DMS79 (cell line): Measurements from ENCODE around the gene SV2C.
"Not testable (repeated sequence)": the region's sequence is repeated elsewhere in the genome, so short reads cannot be mapped to it uniquely, and the experiment has no call there.

Experiments used
- DNase-seq: peaks from one replicate; lab custom pipeline; 2025; lab: John Stamatoyannopoulos, UW

The SV2C gene, protein sequence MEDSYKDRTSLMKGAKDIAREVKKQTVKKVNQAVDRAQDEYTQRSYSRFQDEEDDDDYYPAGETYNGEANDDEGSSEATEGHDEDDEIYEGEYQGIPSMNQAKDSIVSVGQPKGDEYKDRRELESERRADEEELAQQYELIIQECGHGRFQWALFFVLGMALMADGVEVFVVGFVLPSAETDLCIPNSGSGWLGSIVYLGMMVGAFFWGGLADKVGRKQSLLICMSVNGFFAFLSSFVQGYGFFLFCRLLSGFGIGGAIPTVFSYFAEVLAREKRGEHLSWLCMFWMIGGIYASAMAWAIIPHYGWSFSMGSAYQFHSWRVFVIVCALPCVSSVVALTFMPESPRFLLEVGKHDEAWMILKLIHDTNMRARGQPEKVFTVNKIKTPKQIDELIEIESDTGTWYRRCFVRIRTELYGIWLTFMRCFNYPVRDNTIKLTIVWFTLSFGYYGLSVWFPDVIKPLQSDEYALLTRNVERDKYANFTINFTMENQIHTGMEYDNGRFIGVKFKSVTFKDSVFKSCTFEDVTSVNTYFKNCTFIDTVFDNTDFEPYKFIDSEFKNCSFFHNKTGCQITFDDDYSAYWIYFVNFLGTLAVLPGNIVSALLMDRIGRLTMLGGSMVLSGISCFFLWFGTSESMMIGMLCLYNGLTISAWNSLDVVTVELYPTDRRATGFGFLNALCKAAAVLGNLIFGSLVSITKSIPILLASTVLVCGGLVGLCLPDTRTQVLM

DNA sequence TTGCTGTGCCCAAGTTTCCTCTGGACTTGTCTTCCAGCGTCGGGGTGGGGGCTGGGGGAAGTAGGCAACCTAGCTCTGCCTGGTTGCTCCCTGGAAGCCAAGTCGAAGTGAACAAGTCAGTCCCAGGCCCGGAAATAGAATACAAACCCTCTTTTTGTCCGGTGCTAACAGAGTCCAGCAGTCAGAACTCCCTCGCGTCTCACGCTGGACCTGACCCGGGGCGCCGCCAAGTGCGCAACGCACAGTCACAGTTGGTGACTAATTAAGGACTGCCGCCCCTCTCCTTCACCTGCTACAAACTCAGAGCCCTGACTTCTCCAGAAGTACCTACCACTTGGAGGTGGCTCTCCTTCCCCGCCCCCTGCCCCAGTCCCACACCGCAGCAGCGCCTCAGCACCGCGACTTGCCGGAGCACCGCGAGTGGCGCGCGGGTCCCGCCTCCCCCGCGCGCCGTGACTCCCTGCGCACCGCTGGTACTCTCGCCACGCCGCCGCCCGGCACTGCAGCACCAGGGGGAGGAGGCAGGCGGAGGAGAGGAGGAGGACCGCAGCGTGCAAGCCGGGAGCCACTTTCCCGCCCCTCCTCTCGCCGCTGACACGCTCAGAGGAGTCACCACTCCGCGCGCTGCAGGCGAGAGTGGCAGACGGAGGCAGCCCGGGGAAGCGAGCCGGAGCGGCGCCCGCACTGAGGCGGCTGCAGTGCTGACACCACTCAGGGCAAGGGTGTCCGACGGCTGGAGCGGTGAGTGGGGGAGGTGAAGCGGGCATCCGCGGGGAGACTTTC lies at the start of gene SV2C:
Gene SV2C (plus strand): TSS at position 612 of the 783 bp plus-strand sequence. CDS start 48,368 bp downstream, outside the sequence.
- DNase-seq = no peak

DNA sequence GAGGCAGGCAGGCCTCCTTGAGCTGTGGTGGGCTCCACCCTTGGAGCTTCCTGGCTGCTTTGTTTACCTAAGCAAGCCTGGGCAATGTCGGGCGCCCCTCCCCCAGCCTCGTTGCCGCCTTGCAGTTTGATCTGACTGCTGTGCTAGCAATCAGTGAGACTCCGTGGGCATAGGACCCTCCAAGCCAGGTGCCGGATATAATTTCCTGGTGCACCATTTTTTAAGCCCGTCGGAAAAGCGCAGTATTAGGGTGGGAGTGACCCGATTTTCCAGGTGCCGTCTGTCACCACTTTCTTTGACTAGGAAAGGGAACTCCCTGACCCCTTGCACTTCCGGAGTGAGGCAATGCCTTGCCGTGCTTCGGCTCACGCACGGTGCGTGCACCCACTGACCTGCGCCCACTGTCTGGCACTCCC lies 45.4 kb upstream of the SV2C start:
- not testable (repeated sequence) for DNase-seq

DNA sequence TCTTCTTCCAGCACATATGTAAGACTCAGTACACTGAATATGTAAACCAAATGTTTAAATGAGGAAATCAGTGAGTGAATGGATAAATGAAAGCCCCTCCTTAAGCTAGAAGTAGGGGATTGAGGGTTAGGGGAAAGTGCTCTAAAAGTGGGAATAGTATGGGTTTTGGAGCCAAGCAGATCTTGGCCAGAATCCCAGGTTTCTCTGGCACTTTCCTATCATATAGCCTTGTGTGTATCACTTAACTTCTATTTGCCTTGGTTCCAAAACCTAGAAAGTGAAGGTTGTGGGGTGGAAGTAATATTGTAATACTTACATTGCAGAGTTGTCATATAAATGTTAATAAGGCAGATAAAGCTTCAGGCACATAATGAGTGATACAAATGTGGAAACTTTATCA lies 45.0 kb upstream of the SV2C start:
- no peak for DNase-seq

DNA sequence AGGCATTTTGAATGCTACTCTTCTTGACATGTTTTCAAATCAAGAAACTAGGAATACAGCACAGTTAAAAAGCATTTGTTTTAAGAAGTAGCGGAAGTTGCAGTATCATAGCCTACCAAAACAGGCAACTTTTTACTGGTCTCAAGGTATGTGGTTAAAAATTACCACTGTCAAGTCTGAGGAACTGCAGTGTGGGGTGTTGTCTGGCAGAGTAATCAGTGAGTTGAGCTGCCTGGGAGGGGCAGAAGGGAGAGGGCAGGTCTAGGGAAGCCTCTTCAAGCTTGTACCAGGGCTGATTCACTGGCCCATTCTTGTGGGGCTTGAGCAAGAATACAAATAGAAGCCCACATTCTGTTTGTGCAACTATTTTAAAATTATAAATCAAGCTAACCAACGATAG lies 42.4 kb upstream of the SV2C start:
- no peak for DNase-seq

DNA sequence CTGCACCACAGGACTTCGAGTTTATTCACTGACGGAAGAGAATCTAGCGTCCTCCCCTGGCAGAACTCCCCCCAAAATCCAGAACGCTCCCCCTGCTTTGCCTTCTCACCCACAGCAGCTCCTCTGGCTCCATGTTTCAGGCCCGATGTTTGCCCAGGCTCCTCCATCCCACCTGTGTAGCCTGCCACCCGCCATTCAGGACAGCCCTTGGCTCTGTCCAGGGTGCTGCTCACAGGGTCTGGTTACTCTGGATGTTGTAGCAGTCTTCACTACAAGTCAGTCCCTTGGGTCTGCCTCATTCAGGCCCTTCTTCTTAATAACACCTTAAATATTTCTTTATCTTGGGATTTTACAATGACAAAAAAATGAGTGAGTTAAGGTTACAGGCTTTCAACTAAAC lies 41.3 kb upstream of the SV2C start:
- DNase-seq = no peak

DNA sequence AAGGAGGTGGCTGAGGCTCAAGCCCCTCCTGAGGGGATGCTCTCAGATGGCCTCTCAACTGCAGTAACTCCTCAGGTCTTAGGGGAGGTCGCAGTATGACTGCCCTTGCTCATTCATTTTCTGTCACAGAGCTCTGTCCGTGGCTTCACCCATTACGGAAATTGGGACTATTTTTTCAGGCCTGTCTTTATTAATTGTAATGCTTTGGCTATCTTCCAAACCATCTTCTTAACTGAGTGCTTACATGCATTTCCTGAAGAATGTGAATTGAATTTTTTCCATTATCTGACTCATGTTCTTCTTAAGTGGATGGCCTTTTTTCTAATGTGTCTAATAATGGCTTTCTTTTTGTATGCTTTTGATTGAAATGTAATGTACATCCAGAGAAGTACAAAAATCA lies 36.4 kb upstream of the SV2C start:
- no peak for DNase-seq

DNA sequence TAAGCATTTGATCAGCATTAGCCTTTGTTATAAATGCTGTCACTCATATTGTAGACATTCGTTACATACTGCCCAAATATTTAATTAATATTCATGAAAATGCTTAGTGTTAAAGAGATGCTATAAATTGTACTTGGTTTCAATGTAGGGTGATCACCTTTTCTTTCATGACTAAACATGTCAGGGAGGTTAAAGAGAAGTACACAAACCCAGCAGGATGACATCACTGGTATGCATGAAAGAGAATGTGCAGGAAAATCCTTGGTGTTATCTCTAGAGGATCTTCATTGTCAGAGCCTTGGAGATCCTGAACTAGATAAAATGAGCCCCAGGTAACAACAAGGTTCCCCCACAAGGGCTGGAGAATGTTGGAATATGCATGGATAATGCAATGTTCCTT lies 33.0 kb upstream of the SV2C start:
- DNase-seq = no peak

DNA sequence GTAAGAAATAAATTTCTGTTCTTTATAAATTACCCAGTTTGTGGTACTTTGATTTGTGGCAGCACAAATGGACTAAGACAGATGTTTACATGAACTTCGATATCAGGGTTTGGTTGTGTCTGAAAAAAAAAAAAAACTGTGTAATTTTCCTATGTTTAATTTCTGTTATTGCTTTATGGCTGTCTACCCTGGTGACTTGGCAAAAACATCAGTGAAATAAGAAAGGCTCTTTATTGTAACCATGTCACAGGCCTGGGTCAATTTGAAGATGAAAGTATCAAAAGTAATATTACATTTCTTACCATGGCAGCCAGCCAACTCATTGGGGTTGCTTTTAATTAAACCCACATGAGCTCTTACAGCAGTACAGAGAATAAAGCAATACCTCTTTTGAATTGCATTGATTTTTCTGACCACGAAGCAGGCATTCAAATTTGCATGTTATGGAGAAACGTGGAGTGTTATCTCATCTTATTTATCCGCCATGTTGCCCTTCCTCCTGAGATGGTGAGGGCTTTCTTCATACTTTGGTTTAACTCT lies 20.6 kb upstream of the SV2C start:
- DNase-seq = no peak

DNA sequence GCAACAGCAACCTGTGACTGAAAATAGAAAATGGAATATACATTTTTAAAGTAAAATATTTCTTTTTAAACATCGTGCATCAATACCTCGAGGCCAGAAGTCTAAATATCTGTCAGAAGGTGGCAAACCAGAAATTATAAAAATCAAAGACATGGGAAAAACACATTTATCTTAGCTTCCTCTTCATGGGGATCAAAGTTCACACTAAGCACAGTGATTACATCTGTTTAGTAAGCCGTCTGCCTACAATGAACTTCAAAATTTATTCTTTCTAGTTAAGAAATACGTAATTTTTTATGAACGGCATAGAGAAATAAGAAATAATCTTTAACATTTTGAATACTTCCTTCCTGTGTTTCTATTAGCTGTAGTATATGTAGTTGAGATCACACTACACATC lies 17.9 kb upstream of the SV2C start:
- no peak for DNase-seq

DNA sequence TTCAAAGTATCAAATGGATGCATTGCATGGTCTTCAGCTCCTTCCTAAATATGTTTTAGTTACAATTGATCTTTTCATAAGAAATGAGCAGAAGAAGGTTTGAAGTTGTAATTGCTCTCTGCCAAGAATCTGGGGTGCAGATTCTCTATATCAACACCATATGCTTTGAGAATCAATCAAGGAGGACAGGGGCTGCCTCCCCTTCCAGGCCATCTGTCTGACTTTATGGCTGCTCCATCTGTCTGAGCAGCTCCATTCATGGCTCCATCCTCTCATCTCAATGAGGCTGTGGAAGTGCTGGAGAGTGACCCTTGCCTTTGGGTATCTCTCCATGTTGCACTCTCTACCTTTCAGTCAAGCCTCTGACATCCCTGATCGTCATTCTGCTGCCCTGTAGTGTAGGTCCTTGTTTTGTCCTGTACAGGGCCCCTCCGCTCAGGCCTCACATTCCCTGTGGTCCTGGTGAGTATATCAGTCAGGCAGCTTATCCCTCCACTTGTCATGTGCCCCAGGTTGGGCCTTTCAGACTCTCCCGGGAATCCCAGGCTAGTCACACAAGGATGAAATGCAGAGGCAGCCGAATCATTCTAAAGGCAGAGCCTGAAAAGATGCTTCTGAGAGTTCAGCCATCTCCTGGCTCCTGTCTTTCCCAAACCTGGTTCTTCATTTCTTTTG lies 14.0 kb upstream of the SV2C start:
- no peak for DNase-seq

DNA sequence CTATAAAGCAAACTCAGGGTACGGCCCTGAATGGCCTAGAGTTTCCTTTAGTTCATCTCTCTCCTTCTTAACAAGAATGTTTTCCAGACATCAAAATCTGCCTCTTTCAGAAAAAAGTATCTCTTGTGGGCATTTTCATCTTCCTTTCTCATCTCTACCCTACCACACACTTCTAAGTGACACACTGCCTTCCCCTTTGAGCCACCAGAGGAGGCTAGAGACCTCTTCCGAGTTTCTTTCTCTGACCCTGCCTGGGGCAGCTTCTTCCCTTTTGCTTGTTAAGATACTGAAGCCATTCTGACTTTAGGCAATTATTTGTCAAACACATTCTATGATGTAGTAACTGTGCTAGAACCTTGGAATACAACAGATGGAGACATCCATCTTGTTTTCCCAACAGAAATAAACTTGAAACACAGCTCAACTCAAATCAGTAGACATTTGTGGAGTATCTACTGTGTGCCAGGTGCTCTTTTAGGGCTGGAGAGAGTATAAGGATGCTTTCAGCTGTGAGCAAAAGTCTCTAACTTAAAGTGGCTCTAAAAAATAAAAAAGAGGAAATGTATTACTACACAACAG lies 8.6 kb upstream of the SV2C start:
- no peak for DNase-seq

DNA sequence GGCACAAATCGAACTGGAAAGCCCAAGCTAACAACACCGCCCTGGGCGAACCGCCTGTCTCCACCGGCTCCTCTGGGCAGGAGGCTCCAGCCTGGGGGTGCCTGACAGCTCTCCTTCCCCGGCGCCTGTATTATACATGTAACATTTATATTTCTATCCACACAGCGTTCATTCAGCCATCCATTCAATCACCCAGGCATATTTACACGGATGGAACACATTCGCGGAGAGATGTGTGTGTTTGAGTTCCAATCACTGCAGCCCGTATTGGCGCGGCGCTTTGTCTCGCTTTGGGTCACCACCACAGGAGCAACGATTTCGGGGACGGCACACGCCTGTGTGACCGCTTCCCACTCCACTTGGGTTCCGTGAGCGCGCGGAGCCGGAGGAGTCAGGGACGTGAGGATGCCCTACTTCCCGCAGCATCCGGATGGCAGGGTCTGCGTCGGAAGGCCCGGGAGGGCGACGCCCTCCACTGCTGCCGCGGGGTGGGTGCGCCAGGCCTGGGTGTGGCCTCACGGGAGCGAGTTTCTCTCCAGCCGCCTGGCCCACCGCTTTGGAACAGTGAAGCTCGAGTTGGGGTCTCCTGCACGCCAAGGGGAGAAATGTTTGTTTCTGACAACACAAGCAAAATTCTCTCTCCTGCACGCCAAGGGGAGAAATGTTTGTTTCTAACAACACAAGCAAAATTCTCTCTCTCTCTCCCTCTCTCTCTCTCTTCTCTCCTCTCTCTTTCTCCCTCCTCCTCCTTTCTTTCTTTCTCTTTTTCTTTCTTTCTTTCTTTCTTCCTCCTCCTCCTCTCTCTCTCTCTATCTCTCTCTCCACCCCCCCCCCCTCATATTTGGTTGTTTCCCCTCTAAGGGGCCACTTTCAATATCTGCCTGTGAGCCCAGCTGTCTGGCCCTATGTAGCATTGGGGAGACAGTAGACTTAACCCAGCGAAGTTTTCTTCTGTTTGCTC lies 1.1 kb upstream of the SV2C start:
- DNase-seq = no peak

DNA sequence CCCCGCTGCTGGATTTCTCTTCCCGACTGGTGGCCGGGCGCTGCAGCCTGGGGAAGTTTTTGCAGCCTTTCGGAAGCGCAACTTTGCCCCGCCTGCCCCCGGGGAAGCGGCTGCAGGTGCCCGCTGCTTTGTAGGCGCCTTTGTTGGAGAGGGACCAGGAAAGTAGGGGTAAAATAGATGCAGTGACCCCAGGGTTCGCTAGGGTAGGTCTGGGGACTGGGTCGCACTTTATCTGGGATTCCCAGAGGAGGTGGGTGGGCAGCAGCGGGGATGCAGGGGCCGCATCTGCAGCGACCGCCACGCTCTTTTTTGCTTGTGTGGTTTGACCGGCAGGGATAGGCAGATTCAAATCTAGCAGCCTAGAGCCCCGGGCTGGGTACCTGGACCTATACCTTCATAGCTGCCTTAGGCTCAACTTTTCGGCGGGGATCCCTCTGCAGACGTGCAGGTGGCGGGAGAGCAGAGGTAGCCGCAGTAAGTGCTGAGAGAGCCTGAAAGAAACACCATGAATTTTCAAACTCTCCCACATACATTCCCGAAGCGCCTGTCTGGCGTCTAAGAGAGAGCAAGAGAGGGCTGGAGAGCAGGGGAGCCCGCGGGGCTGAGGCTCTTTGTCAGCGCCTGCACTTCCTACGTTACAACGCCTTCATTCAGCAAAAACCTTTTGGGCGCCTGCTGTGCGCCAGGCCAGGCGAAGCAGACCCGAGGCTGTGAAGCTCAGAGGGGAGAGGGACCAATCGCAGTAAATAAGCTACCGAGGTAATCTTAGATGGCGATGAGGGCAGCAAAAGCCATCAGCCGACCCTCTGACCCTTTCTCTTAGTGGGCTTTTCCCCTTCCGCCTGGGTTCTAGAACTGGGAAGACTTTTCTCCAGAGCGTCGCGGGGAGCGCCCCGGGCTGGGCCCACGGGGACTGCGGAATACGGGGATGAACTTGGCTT lies 642 bp downstream of the SV2C start:
- DNase-seq = no peak

DNA sequence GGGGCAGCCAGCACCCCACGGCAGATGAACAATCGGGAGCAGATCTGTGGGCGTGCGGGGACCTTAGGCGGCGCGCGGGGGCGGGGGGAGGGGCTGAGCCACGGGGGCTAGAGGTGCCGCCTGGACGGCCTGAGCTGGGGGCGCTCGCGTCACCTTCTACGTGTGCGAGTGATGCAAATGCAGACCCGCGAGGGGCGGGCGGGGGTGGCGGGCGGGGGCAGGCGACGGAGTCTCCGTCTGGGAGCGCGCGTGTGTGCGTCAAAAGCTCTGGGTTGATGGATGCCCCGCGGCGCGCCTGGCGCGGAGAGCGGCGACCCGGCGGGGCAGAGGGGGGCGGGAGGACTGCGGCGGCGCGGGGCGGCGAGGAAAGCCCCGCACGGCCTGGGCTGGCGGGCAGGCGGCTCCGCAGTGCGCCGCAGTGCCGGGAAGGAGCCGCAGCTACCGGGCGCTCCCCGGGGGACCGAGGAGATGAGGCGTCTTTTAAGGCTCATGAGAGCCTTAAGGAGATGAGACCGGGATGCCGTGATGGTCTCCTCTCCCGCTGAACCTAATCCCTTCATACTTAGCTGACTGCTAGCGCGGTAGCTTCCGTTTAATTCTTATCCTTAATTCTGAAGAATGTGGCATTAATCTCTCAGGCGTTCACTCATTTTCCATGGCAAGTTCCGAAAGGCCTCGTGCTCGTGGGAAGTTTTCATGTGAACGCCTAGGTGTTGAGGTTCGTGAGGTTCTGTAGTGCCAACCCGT lies 1.5 kb downstream of the SV2C start:
- no peak for DNase-seq

DNA sequence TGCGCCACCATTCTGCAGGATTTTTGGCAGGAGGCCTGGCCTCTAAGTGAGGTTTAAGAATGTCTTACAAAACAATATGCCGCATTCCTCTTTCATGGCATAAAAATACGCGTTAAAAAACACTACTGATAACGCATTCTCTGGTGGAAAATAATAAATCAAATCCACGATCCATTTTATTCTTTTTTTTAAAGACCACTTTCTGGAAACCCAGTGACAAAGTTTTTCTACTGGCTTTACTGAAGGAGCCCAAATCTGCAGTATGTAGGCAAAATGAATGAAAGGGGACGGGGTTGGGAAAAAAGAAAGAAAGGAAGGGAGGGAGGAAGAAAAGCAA lies 2.0 kb downstream of the SV2C start:
- no peak for DNase-seq

DNA sequence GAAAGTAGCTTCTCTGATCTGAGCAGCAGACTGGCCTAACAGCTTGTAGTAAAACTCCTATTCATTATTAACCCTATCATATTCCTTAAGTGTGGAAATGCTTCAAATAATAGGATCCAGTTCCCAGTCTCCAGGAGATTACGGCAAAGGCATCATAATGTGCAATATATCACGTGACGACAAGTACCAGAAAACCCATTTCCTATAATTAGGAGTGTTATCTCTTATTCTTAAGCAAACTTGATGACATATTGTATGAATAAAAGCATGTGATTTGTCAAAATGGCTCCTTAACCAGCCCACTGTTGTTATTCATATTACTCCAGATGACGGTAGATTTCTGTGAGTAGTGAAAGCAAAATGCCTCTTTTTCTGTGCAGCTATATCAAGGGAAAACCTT lies 2.9 kb downstream of the SV2C start:
- no peak for DNase-seq

DNA sequence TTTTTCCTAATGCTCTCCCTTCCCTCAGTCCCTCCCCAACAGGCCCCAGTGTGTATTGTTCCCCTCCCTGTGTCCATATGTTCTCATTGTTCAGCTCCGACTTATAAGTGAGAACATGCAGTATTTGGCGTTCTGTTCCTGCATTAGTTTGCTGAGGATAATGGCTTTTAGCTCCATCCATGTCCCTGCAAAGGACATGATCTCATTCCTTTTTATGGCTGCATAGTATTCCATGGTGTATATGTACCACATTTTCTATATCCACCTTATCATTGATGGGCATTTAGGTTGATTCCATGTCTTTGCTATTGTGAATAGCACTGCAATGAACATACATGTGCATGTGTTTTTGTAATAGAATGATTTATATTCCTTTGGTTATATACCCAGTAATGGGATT lies 6.0 kb downstream of the SV2C start:
- not testable (repeated sequence) for DNase-seq

DNA sequence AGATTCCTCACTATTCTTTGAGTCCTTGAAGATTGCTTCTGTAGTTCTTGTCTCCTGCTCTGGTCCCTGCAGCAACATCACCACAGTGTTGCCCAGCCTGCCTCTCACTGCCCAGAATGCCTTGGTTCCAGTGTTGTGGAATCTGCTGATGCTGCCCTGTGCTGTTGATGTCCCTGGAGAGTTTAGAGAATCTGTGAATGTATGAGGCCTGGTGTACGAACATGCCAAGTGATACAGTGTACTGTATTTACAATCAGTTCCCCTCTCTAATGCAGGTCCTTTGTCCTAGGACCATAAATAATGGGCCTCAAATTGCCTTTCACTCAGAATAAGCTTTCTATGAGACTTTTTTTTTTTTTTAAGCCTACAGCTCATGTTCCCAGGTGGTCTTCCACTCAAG lies 8.2 kb downstream of the SV2C start:
- no peak for DNase-seq

DNA sequence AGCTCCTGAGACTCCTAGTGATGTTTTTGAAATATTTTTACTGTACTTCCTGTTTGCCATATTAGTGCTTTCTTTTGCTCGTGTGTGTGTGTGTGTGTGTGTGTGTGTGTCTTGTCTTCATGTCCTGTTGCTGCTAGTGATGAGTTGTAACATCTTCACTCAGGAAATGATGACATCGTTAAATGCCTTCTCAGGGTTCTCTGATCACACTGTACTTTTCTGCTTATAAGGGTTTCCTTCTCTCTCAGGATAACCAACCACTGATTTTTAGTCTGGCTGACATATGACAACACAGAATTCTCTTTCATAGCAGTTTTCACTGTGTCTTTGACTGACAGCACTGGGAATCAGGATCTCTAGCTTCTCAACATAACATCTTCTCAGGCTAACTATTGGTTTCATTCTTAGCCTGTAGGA lies 16.1 kb downstream of the SV2C start:
- DNase-seq = no peak
